Cardiac muscle cell (in vitro differentiated cells and primary cell): Measurements from ENCODE around the gene SFXN4. TPM values are rescaled to one million over a fixed set of nuclear protein-coding genes. Genes with fewer than 3 reads are reported as not detected.

Experiments used
- DNase-seq, 2 donors: peaks; one replicate each; pipeline versions ENCODE4 v3.0.0 to v3.0.0-alpha.2; 2010 to 2017; ENCODE audit warnings: low read depth in 1 of 2, low spot score in 1 of 2
- H3K27ac ChIP-seq: fragments of 200-600 bp; sonication (generic); 2 replicates; pipeline ENCODE4 v1.5.1; 2016
- H3K27me3 ChIP-seq: fragments of 200-600 bp; sonication (generic); 2 replicates; pipeline ENCODE4 v1.6.0; 2016; ENCODE audit warnings: control low read depth
- H3K36me3 ChIP-seq: fragments of 200-600 bp; sonication (generic); 2 replicates; pipeline ENCODE4 v1.5.1; 2016; ENCODE audit warnings: control low read depth
- H3K4me1 ChIP-seq: fragments of 200-600 bp; sonication (generic); 2 replicates; pipeline ENCODE4 v1.8.1; 2017; ENCODE audit warnings: low read depth, mild to moderate bottlenecking, mixed run types
- H3K4me3 ChIP-seq: fragments of 200-600 bp; sonication (generic); 2 replicates; pipeline ENCODE4 v1.5.1; 2016; ENCODE audit warnings: mild to moderate bottlenecking
- H3K9me3 ChIP-seq: fragments of 200-600 bp; sonication (generic); 2 replicates; pipeline ENCODE4 v1.5.1; 2017; ENCODE audit warnings: low read depth, mild to moderate bottlenecking, control low read depth
- polyA plus RNA-seq: library from polyadenylated mRNA; unstranded; fragments of >200 nt; fragmentation: Nextera tagmentation; extraction: Ambion mirVana; gene quantifications from 2 replicates; pipeline ENCODE4 v1.2.1, GENCODE V29; 2016
- total RNA-seq: library from RNA; depleted of rRNA; stranded (reverse); fragments of >200 nt; gene quantifications from 2 replicates; pipeline ENCODE4 v1.2.3, GENCODE V29; 2016
- TF ChIP-seq, protein P1 (sequence below): IDR thresholded peaks from 2 replicates; pipeline ENCODE4 v1.5.1; 2012; ENCODE audit warnings: low read depth, mild to moderate bottlenecking, low read length

The SFXN4 gene
- total and polyA plus RNA-seq, 2 experiments from 2014 or later, result 21.4 to 53.2 TPM

DNA sequence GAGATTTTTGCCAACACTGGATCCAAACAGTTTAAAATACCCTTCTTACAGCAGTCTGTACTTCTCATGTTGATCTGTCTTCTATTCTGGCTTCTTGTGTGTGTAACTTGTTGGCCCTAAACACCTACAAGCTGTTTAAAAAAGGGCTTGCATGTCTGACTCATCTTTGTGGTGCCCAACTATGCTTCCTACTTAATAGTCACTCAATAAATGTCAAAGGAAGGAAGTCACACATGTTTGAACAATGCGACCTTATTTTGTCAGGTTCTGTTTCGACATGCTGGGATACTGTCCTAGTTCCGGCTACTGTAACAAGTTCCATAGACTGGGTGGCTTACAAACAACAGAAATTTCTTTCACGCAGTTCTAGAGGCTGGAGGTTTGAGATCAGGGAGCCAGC lies 32.4 kb upstream of the SFXN4 start:
- Histone ChIP-seq H3K27ac (no peak overlapping the region), H3K27me3 (no peaks in the 10 kb centered on the region), H3K4me3 (no peak overlapping the region), H3K36me3 (no peaks in the 10 kb centered on the region), H3K4me1 (peaks cover 9% of the 10 kb centered on the region), H3K9me3 (no peaks in the 10 kb centered on the region)
- DNase-seq, result peak in 1 of 2 donors; percentile 40
- TF ChIP-seq, protein P1, sequence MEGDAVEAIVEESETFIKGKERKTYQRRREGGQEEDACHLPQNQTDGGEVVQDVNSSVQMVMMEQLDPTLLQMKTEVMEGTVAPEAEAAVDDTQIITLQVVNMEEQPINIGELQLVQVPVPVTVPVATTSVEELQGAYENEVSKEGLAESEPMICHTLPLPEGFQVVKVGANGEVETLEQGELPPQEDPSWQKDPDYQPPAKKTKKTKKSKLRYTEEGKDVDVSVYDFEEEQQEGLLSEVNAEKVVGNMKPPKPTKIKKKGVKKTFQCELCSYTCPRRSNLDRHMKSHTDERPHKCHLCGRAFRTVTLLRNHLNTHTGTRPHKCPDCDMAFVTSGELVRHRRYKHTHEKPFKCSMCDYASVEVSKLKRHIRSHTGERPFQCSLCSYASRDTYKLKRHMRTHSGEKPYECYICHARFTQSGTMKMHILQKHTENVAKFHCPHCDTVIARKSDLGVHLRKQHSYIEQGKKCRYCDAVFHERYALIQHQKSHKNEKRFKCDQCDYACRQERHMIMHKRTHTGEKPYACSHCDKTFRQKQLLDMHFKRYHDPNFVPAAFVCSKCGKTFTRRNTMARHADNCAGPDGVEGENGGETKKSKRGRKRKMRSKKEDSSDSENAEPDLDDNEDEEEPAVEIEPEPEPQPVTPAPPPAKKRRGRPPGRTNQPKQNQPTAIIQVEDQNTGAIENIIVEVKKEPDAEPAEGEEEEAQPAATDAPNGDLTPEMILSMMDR, result no peak

DNA sequence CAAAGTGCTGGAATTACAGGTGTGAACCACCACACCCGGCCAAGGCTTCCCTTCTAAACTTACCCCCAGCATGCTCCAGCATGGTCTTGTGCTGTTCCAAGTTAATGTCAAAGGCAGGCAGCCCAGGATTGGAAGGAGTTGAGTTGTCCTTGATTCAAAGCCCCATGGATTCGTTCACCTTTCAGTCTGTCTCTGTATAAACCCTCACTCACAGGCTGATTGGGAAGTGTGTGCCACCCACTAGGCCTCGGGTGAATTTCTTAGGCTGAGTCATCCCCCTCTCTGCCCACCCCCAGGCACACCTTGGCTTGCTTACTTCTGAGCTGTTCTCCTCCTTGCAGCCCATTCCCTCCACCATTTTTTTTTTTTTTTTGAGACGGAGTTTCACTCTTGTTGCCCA lies 26.4 kb upstream of the SFXN4 start:
- no peaks in the 10 kb centered on the region for H3K27me3 ChIP-seq
- TF ChIP-seq, protein P1, result no peak
- H3K4me1 ChIP-seq, result peaks cover 9% of the 10 kb centered on the region
- no peaks in the 10 kb centered on the region for H3K36me3 ChIP-seq
- H3K4me3 ChIP-seq, result no peak overlapping the region
- DNase-seq, result no peak
- H3K27ac ChIP-seq, result no peak overlapping the region
- H3K9me3 ChIP-seq, result no peaks in the 10 kb centered on the region

DNA sequence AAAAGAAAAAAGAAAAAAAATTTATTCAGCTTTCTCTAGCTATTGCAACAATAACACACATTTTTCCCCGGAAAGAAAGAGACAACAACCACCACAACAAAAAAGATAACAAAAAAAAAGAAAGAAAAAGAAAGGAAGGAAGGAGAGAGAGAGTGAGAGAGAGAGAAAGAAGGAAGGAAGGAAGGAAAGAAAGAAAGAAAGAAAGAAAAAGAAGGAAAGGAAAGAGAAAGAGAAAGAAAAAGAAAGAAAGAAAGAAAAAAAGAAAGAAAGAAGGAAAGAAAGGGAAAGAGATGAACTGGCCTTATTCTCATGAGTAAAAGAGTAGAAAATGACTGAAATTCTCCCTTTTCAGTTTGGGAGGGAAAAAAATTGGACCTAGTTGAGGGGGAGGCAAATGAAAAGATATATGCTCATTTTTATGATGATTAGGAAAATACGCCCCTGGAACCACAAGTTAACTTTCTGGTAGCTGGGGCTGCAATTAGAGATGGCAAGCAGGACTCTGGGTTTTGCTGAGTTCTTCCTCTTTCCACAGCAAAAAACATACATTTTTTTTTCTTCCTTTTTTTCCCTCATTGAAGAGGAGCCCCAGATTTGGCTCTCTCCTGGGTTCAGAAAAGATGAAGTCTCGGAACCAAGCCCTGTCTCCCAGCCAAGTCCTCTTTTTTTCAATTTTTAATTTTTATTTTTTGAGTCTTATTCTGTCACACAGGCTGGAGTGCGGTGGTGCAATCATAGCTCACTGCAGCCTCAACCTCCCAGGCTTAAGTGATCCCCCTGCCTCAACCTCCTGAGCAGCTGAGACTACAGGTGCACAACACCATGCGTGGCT lies 25.7 kb upstream of the SFXN4 start:
- H3K36me3 ChIP-seq, result no peaks in the 10 kb centered on the region
- TF ChIP-seq, protein P1, result no peak
- no peak for DNase-seq
- no peaks in the 10 kb centered on the region for H3K9me3 ChIP-seq
- no peaks in the 10 kb centered on the region for H3K27me3 ChIP-seq
- peaks cover 9% of the 10 kb centered on the region for H3K4me1 ChIP-seq
- no peak overlapping the region for H3K4me3 ChIP-seq
- H3K27ac ChIP-seq, result no peak overlapping the region

DNA sequence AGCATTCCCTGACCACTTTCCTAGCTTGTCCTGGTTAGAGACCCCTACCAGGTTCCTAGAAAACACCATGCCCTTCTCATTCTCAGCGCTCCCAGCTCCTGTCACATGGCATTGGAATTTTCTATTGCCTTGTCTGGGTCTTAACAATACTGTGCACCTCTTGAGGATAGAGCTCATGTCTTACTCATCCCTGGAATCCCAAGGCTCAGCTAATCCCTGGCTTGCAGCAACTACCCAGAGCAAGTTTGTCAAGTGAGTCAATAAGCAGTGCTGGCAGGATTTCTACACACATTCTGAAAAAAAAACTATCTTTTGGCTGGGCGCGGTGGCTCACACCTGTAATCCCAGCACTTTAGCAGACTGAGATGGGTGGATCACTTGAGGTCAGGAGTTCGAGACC lies 24.8 kb upstream of the SFXN4 start:
- no peaks in the 10 kb centered on the region for H3K27me3 ChIP-seq
- H3K4me1 ChIP-seq, result peaks cover 10% of the 10 kb centered on the region
- H3K27ac ChIP-seq, result no peak overlapping the region
- no peaks in the 10 kb centered on the region for H3K36me3 ChIP-seq
- H3K4me3 ChIP-seq, result no peak overlapping the region
- no peaks in the 10 kb centered on the region for H3K9me3 ChIP-seq
- peak in 1 of 2 donors; percentile 95 for DNase-seq
- TF ChIP-seq, protein P1, result no peak

DNA sequence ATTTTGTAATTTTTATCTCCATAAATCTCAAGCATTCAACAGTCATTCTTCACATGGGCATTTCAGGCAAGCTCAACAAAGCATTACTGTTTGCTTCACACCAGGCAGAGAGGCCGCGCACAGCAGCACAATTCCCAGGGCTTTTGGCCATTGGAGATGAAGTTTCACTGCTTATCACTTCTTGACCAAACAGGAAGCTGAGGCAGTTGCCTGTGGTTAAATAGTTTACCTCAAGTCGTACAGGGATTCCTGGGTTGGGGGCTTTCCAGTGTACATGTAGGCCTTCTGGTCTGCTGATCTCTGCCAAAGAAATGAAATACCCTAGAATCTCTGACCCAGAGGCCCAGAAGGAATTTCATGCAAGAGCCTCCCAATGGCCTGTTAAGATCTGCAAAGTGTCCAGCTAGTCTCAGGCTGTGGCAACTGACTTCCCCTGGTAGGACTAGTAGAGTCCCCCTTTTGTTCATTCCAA lies 24.3 kb upstream of the SFXN4 start:
- Histone ChIP-seq H3K27ac (no peak overlapping the region), H3K36me3 (no peaks in the 10 kb centered on the region), H3K27me3 (no peaks in the 10 kb centered on the region), H3K4me1 (peaks cover 9% of the 10 kb centered on the region), H3K9me3 (no peaks in the 10 kb centered on the region), H3K4me3 (no peak overlapping the region)
- TF ChIP-seq, protein P1, result no peak
- peak in 1 of 2 donors; percentile 95 for DNase-seq
